WI38 (cell line): ENCODE results near the gene PGA3.
"Not testable (repeated sequence)": the region's sequence is repeated elsewhere in the genome, so short reads cannot be mapped to it uniquely, and the experiment has no call there.

Source experiments
- H3K4me3 ChIP-seq: 2 replicates; pipeline ENCODE4 v1.5.1; 2011; ENCODE audit warnings: low read depth, mild to moderate bottlenecking, control low read depth, low read length
- TF ChIP-seq, protein P1 (sequence below): IDR thresholded peaks from 2 replicates; pipeline ENCODE4 v1.5.1; 2012; ENCODE audit warnings: low read depth, mild to moderate bottlenecking, control low read depth, low read length

Gene PGA3

DNA sequence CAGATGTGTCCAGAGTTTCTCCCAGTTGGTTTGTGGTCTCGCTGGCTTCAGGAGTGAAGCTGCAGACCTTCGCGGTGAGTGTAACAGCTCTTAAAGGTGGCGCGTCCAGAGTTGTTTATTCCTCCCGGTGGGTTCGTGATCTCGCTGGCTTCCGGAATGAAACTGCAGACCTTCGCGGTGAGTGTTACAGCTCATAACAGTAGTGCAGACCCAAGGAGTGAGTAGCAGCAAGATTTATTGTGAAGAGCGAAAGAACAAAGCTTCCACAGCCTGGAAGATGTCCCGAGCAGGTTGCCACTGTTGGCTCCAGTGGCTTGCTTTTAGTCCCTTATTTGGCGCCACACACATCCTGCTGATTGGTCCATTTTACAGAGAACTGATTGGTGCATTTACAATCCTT lies 1.8 kb upstream of the PGA3 start:
- no peak overlapping the region for H3K4me3 ChIP-seq
- TF ChIP-seq, protein P1, sequence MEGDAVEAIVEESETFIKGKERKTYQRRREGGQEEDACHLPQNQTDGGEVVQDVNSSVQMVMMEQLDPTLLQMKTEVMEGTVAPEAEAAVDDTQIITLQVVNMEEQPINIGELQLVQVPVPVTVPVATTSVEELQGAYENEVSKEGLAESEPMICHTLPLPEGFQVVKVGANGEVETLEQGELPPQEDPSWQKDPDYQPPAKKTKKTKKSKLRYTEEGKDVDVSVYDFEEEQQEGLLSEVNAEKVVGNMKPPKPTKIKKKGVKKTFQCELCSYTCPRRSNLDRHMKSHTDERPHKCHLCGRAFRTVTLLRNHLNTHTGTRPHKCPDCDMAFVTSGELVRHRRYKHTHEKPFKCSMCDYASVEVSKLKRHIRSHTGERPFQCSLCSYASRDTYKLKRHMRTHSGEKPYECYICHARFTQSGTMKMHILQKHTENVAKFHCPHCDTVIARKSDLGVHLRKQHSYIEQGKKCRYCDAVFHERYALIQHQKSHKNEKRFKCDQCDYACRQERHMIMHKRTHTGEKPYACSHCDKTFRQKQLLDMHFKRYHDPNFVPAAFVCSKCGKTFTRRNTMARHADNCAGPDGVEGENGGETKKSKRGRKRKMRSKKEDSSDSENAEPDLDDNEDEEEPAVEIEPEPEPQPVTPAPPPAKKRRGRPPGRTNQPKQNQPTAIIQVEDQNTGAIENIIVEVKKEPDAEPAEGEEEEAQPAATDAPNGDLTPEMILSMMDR = no peak

DNA sequence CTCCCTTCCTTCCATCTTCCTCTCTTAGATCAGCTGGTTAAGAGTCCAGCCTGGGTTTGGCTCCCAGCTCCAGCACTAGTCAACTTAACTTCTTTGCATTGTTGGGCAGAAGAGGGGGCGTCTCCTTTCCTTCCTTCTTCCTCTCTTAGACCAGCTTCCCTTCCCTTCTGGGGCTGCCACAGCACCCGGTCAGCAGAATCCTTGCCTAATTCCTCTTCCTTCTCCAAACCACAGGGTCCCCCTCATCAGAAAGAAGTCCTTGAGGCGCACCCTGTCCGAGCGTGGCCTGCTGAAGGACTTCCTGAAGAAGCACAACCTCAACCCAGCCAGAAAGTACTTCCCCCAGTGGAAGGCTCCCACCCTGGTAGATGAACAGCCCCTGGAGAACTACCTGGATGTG lies 558 bp downstream of the PGA3 start:
- H3K4me3 ChIP-seq = not testable (repeated sequence)

DNA sequence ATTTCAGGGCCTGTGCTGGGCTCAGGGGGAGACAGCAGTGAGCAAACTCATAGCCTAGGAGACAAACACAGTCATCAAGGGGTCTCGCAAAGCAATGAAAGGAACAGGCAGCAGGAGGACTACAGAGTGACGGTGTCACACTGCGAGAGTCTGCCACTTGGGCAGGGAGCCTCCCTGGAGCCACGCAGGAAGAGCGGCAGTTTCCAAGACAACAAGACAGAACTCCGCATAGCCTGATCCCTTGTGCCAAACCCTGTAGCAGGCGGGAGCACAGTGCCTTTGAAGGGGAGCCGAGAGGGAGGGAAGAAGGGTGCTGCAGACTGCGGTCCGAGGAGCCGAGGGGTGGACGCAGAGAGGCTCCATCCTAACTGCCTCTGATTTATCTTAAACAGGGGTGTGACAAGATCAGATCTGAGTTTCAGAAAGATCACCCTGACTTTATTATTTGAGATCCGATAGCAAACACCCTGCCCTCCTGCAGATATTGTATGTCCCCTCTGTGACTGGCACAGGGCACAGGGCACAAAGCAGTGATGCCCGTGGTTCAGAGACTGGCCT lies 1.3 kb downstream of the PGA3 start:
- not testable (repeated sequence) for H3K4me3 ChIP-seq

DNA sequence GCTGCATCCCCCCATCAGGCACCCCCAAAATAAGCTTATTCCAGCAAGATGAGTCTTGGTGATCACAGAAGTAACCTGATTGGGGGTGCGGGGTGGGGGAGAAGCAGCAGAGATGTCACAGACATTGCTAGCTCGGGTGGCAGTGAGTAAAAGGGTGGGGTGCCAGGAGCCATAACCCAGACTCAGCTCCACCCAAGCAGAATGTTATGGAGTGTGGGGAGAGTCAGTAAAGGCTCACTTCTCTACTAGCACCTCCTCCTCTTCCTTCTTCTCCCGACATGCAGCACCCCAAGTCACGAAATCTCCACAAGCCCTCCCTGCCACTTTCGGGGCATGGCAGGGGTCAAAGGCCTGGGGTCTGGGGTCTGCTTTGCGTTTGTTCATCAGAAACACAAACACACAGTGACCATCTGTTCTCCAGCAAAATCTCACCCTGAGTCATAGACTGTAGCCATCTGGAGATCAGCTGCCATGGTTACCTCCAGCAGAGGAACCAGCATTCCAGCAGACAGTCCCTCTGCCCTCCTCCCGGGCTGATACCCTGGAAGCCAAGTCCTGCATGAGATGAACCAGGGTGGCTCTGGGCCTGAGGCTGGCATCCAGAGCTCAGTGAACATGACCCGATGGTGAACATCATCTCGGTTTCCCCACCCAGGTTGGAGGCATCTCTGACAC lies 4.5 kb downstream of the PGA3 start:
- not testable (repeated sequence) for H3K4me3 ChIP-seq

DNA sequence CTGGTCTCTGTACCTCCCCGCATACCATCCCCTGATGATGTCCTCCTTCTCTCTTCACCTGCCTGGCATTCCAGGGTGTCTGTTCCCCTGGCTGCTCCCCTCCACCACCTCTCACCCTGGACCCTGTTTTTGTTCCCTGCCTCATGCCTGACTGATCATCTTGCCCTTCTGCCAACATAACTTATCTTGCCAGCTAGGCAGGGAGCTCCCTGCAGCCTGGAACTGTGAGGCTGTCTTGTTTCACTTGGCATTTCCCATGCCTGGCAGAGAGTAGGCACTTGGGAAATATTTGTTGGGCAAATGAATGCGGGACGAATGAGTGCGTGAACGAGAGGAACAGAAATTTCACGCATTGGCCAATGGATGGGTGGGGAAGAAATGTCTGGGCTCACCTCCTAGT lies 7.3 kb downstream of the PGA3 start:
- not testable (repeated sequence) for H3K4me3 ChIP-seq

DNA sequence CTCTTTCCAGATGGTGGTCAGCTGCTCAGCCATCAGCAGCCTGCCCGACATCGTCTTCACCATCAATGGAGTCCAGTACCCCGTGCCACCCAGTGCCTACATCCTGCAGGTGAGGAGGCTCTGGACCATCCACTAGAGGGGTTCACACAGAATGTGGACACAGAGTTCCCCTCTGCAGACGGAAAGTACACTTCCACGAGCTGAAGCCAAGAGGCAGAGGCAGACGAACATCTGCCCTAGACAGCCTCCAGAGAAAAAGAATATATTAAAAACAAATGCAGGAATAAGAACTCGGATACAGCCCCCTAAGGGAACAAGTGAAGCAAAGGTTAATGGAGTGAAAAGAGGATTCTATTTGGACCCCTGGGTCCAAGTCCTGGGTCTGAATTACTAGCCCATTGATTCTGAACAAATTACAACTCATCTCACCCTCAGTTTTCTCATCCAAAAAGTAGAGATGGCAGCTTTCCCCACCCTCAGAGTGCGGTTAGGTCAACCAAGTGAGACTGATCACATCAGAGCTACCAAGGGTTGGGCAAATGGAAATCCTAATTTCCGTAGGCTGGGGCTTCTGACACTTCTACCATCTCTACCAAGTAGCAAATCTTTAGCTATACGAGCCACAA lies 8.1 kb downstream of the PGA3 start:
- H3K4me3 ChIP-seq = not testable (repeated sequence)

DNA sequence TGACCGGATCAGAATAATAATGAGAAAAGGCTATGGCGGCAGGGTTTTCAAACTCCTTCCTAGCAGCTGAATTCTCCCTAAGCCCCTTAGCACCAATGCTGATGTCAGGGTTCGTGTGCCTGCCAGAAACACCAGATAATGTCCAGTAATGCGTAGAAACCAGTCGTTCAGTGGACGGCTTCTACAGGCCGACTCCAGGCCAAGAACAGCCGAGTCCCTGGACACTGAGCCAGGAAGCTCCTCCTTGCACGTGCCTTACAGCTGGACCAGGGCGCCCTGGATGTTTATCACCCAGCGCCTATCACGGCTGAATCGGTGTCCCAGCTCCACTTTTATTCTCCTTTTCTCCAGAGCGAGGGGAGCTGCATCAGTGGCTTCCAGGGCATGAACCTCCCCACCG lies 8.9 kb downstream of the PGA3 start:
- not testable (repeated sequence) for H3K4me3 ChIP-seq

DNA sequence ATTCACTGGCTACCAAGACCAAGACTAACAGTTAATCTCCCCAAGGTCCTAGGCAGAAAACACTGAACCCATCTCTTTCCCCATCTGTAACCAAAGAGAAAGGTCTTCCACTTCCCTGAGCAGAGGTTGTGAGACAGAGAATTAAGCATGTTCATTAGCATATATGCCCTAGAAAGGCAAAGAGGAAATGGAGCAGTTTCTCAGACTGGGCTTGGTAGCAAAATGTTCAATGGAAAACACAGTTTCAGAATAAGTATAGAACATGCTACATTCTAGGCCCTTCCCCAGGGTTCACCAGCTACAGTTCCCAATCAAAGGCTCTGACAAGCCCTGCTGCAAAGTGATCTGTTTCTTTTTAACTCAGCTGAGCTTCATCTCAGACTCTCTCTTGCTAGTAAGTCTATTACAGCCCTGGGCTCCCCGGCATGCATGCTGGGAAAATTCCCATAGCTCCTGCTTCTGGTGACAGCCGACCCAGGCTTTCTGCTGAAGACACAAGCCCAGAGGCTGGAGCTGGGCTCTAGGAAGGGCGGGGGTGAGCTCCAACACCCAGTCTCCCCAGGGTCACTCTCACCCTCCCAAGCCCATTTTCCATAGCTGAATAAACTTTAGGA lies 10.5 kb downstream of the PGA3 start:
- H3K4me3 ChIP-seq = not testable (repeated sequence)

DNA sequence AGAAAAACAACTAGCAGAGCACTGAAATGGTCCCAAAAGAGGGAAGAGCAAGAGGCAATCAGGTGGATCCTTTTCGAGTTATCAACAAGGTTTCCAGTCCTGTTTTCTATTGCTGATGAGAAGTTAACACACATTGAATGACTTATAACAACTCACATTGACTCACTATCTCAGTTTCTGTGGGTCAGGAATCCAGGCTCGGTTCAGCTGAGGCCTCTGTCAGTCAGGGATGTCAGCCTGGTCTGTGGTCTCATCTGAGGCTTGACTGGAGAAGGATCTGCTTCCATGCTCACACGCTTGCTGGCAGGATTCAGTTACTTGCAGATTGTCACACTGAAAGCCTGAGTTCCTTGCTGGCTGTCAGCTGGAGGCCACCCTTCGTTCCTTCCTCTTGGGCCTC lies 15.0 kb downstream of the PGA3 start:
- H3K4me3 ChIP-seq = not testable (repeated sequence)

DNA sequence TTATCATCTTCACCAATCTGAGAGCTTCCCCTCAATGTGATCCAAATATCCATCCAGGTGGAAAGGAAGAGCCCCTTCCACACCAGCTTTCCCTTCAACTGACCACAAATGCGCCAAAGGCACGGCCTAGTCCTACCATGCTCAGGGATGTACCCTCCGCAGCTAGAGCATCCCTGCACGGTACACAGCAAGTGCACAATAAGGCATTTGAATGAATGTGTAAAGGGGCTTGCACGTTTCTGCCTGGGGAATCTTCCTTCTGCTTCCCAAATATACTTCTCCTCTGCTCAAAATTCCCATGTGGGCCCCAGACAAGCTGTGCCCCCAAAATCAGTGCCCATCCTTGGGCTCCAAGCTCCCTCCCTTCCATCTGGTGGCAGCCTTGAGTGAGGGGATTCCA lies 15.7 kb downstream of the PGA3 start:
- not testable (repeated sequence) for H3K4me3 ChIP-seq

DNA sequence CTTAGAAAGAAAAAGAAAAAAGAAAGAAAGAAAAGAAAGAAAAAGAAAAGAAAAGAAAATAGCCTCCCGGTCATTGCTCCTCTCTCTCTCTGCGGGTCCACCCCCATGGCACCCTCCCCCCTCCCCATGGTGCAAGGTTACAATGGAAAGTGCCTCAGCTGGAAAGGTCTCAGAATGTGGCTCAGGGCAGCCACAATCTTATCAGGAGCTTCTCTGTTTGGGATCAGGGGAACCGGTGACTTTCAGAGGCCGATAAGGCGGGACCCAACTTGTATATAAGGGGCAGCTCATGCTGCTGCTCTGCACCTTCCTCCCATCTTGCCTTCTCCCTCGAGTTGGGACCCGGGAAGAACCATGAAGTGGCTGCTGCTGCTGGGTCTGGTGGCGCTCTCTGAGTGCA lies 18.7 kb downstream of the PGA3 start, which contains the start of gene PGA4:
PGA4 (plus strand) TSS at position 301 of the 400 bp plus-strand sequence; CDS start at position 355, 54 bp downstream.
- H3K4me3 ChIP-seq = not testable (repeated sequence)

DNA sequence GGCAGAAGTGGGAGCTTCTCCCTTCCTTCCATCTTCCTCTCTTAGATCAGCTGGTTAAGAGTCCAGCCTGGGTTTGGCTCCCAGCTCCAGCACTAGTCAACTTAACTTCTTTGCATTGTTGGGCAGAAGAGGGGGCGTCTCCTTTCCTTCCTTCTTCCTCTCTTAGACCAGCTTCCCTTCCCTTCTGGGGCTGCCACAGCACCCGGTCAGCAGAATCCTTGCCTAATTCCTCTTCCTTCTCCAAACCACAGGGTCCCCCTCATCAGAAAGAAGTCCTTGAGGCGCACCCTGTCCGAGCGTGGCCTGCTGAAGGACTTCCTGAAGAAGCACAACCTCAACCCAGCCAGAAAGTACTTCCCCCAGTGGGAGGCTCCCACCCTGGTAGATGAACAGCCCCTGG lies 19.4 kb downstream of the PGA3 start:
- H3K4me3 ChIP-seq = not testable (repeated sequence)

DNA sequence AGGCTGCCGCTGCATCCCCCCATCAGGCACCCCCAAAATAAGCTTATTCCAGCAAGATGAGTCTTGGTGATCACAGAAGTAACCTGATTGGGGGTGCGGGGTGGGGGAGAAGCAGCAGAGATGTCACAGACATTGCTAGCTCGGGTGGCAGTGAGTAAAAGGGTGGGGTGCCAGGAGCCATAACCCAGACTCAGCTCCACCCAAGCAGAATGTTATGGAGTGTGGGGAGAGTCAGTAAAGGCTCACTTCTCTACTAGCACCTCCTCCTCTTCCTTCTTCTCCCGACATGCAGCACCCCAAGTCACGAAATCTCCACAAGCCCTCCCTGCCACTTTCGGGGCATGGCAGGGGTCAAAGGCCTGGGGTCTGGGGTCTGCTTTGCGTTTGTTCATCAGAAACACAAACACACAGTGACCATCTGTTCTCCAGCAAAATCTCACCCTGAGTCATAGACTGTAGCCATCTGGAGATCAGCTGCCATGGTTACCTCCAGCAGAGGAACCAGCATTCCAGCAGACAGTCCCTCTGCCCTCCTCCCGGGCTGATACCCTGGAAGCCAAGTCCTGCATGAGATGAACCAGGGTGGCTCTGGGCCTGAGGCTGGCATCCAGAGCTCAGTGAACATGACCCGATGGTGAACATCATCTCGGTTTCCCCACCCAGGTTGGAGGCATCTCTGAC lies 23.3 kb downstream of the PGA3 start:
- not testable (repeated sequence) for H3K4me3 ChIP-seq

DNA sequence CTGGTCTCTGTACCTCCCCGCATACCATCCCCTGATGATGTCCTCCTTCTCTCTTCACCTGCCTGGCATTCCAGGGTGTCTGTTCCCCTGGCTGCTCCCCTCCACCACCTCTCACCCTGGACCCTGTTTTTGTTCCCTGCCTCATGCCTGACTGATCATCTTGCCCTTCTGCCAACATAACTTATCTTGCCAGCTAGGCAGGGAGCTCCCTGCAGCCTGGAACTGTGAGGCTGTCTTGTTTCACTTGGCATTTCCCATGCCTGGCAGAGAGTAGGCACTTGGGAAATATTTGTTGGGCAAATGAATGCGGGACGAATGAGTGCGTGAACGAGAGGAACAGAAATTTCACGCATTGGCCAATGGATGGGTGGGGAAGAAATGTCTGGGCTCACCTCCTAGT lies 26.1 kb downstream of the PGA3 start:
- not testable (repeated sequence) for H3K4me3 ChIP-seq

DNA sequence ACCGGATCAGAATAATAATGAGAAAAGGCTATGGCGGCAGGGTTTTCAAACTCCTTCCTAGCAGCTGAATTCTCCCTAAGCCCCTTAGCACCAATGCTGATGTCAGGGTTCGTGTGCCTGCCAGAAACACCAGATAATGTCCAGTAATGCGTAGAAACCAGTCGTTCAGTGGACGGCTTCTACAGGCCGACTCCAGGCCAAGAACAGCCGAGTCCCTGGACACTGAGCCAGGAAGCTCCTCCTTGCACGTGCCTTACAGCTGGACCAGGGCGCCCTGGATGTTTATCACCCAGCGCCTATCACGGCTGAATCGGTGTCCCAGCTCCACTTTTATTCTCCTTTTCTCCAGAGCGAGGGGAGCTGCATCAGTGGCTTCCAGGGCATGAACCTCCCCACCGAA lies 27.7 kb downstream of the PGA3 start:
- H3K4me3 ChIP-seq = not testable (repeated sequence)

DNA sequence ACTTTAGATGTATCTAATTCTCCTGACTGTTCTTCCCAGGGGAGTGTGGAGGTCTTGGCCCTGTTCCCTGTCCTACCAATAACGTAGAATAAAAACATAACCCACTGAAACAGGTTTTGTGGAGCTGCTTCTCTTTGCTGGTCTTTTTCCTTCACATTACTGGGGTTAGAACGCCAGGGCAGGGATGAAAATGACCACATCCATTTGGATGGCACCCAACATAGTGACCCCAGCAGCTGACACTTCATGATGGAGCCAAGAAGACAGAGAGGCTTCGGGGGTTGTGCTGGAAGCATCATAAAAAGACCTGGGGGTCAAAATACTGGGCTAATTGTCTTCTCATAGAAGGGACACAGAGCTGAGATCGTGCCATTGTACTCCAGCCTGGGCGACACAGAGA lies 28.3 kb downstream of the PGA3 start:
- not testable (repeated sequence) for H3K4me3 ChIP-seq

DNA sequence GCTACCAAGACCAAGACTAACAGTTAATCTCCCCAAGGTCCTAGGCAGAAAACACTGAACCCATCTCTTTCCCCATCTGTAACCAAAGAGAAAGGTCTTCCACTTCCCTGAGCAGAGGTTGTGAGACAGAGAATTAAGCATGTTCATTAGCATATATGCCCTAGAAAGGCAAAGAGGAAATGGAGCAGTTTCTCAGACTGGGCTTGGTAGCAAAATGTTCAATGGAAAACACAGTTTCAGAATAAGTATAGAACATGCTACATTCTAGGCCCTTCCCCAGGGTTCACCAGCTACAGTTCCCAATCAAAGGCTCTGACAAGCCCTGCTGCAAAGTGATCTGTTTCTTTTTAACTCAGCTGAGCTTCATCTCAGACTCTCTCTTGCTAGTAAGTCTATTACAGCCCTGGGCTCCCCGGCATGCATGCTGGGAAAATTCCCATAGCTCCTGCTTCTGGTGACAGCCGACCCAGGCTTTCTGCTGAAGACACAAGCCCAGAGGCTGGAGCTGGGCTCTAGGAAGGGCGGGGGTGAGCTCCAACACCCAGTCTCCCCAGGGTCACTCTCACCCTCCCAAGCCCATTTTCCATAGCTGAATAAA lies 29.3 kb downstream of the PGA3 start:
- not testable (repeated sequence) for H3K4me3 ChIP-seq

DNA sequence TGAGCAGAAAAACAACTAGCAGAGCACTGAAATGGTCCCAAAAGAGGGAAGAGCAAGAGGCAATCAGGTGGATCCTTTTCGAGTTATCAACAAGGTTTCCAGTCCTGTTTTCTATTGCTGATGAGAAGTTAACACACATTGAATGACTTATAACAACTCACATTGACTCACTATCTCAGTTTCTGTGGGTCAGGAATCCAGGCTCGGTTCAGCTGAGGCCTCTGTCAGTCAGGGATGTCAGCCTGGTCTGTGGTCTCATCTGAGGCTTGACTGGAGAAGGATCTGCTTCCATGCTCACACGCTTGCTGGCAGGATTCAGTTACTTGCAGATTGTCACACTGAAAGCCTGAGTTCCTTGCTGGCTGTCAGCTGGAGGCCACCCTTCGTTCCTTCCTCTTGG lies 33.8 kb downstream of the PGA3 start:
- not testable (repeated sequence) for H3K4me3 ChIP-seq

DNA sequence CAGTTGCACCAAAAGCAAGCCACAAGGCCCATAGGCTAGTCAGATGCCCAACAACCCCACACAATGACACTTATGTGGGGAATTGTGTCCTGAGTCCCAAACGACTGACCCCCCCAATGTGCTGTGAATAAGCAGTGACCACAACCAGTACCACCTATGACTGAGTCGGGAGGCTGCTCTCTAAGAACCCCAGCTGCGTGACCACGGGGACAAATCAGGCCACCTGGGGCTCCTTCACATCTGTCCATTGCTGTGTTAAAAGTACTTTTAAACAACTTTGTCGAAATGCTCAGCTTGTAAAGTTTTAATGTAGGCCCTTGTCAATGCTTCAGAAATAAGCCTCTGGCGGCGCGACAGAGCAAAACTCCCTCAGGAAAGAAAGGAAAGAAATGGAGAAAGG lies 37.0 kb downstream of the PGA3 start:
- H3K4me3 ChIP-seq = not testable (repeated sequence)
